Keratinocyte (primary cell): ENCODE results near the gene RGPD8.
"Not testable (repeated sequence)": the region's sequence is repeated elsewhere in the genome, so short reads cannot be mapped to it uniquely, and the experiment has no call there.

Experiments used
- EZH2 ChIP-seq: IDR thresholded peaks from one replicate; pipeline ENCODE4 v1.6.1; 2012; ENCODE audit warnings: inconsistent platforms, mild to moderate bottlenecking, low read length, moderate library complexity
- TF ChIP-seq, protein P1 (sequence below), 3 experiments: IDR thresholded peaks in 1 of 3; conservative IDR thresholded peaks in 1 of 3; optimal IDR thresholded peaks in 1 of 3; 2 replicates in 2 of 3; 3 replicates in 1 of 3; pipeline versions ENCODE3 to v1.5.1; 2011; ENCODE audit warnings: low read length in 3 of 3, mild to moderate bottlenecking in 3 of 3, moderate library complexity in 2 of 3, control low read depth in 1 of 3, inconsistent platforms in 1 of 3; ENCODE audit not compliant: insufficient read depth in 2 of 3; ENCODE audit errors: extremely low read depth in 1 of 3

DNA sequence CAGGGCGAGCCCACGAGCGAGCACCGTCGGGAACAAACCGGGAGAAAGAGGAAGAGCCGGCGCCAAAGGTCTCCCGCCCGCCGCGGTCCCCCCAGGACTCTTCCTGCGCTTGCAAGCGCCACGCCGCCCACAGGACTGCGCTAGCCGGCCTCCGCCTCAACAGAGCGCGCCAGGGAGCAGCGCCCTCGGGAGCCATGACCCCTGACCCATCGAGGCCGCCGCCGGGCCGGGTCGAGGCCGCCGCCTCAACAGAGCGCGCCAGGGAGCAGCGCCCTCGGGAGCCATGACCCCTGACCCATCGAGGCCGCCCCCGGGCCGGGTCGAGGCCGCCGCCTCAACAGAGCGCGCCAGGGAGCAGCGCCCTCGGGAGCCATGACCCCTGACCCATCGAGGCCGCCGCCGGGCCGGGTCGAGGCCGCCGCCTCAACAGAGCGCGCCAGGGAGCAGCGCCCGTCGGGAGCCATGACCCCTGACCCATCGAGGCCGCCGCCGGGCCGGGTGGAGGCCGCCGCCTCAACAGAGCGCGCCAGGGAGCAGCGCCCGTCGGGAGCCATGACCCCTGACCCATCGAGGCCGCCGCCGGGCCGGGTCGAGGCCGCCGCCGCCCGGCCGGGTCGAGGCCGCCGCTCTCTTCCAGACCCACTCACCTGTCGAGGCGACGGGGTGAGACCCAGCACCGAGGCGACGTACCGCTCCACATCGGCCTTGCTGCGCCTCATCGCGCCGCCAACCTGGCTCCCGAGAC lies 538 bp downstream of the RGPD8 start:
- TF ChIP-seq, protein P1, sequence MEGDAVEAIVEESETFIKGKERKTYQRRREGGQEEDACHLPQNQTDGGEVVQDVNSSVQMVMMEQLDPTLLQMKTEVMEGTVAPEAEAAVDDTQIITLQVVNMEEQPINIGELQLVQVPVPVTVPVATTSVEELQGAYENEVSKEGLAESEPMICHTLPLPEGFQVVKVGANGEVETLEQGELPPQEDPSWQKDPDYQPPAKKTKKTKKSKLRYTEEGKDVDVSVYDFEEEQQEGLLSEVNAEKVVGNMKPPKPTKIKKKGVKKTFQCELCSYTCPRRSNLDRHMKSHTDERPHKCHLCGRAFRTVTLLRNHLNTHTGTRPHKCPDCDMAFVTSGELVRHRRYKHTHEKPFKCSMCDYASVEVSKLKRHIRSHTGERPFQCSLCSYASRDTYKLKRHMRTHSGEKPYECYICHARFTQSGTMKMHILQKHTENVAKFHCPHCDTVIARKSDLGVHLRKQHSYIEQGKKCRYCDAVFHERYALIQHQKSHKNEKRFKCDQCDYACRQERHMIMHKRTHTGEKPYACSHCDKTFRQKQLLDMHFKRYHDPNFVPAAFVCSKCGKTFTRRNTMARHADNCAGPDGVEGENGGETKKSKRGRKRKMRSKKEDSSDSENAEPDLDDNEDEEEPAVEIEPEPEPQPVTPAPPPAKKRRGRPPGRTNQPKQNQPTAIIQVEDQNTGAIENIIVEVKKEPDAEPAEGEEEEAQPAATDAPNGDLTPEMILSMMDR (optimal IDR thresholded peaks at IDR 0.05 in 1 of 3, IDR thresholded peaks at IDR 0.05 in 1 of 3, conservative IDR thresholded peaks at IDR 0.05 in 1 of 3; ENCODE audit: extremely low read depth in 1 of 3, insufficient read depth in 2 of 3, low read length in 3 of 3), result not testable (repeated sequence)
- not testable (repeated sequence) for TF ChIP-seq EZH2
